Left hindlimb (tissue), 1 donor: Measurements from ENCODE around the gene ANOS1.
"Not testable (repeated sequence)": the region's sequence is repeated elsewhere in the genome, so short reads cannot be mapped to it uniquely, and the experiment has no call there.

Experiments used
- DNase-seq: peaks from one replicate; pipeline ENCODE4 v3.0.0-alpha.2; 2018

The ANOS1 gene, protein sequence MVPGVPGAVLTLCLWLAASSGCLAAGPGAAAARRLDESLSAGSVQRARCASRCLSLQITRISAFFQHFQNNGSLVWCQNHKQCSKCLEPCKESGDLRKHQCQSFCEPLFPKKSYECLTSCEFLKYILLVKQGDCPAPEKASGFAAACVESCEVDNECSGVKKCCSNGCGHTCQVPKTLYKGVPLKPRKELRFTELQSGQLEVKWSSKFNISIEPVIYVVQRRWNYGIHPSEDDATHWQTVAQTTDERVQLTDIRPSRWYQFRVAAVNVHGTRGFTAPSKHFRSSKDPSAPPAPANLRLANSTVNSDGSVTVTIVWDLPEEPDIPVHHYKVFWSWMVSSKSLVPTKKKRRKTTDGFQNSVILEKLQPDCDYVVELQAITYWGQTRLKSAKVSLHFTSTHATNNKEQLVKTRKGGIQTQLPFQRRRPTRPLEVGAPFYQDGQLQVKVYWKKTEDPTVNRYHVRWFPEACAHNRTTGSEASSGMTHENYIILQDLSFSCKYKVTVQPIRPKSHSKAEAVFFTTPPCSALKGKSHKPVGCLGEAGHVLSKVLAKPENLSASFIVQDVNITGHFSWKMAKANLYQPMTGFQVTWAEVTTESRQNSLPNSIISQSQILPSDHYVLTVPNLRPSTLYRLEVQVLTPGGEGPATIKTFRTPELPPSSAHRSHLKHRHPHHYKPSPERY

GRCh38 chrX:8731559-8732395 is at the start of gene ANOS1:
TSS of gene ANOS1 (minus strand) at chrX:8732137. CDS start at chrX:8732036, 101 bp downstream.
- DNase-seq = peak; percentile 80

GRCh38 chrX:8773117-8773516 is 41.2 kb upstream of the ANOS1 start:
- DNase-seq = no peak

DNA sequence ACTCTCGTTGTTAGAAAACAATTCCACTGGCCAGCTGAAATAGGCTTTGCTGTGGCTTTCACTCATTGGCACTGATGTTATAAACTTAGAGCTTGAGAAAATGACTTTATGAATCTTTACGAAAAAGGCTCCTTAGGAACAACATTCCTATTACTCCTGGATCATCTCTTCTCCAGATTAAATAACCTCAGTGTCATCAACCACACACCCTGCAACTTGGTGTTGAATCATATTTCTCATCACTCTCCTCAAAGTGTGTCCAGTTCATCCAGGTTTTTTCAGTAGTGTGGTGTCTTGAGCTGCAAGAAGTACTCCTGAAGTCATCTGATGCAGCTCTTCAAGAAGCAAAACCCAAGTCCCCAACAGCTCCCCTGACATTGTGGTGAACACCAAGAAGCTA is 28.1 kb upstream of the ANOS1 start:
- no peak for DNase-seq

GRCh38 chrX:8758706-8759105 is 26.8 kb upstream of the ANOS1 start:
- DNase-seq = not testable (repeated sequence)

DNA sequence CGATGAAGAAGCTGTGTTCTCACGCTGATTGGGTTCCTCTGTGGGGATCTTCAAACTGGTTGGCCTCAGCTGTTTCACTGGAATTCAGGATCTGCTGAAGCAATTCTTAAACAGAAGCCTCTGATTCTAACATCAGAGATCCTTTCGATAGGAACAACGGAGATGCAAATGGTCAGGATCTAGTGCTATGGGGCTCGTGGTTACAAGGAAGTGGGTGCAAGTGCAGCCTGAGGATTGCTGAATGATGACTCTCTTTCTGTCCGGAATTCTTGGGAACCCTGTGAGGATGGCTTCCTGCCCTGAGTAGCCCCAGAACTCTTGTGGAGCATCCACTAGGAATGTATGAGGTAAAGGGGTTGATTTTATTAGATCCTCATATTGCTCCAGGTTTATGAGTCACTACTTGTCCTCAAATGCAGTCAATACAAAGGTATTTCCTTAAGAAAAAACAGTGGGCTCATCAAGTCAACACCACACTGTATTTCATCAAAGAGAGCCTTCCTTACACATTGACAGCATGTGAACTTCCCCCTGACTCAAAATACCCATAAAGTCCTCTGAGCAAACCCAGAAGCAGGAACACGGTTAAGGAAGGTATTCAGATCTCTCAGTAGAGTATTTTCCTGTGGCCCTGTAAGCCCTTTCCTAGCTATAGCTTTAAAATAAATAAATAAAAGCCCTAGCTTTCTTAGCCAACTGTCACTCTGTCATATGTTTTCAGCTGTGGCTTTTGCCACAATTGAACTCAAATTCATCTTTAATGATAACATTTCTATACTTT is 25.9 kb upstream of the ANOS1 start:
- DNase-seq = not testable (repeated sequence)

GRCh38 chrX:8755813-8756212 is 23.9 kb upstream of the ANOS1 start:
- DNase-seq = no peak

DNA sequence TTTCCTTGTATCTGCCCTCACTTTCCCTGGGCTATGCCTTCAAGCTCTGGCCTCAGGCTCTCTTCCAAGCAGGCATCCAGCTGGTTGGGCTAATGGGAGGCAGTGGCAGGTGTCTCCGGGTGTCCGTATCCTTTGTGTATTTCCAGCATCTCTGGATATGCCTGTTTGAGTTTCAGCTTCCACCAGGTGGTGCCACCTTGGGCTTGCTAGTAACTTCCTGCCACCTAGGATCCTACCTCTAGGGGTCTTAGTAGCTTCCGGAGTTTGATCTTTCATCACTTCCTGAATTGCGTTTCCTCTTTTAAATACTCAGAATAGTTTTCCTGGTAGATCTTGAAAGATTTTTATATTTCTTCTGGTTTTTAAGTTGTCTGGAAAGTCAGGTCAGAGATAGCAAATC is 23.2 kb upstream of the ANOS1 start:
- no peak for DNase-seq

DNA sequence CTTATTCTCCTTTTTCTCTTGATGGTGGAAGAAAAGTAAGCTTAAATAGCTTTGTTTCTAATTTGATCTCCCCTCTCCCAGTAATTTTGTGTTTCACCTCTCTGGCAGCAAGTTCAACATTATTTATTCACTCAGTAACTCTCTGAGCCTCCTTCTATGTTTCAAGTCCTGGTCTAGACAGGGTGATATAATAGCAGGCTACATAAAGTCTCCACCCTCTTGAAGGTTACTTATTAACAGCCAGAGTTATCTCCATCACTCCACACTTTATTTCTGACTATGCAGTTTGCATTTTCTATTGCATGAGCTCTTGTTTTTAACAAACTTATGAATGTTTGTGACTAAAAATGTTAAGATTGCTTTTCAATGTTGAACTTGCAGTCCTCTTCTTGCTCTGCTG is 17.8 kb upstream of the ANOS1 start:
- DNase-seq = no peak

DNA sequence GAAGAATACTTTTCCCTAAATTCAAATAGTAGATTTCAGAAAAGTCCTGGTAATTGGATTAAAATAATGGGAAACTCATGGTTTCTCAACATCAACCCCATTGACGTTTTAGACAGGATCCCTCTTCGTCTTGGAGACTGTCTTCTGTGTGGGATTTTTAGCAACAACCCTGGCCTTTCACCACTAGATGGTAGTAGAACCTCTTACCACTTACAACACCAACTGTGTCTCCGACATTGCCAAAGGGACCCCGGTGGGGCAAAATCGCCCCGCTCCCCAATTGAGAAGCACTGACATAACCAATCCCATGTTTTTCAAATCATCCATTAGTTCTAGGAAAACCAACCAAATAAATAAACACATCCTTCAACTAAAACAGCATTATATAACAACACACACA is 16.9 kb upstream of the ANOS1 start:
- DNase-seq = no peak

DNA sequence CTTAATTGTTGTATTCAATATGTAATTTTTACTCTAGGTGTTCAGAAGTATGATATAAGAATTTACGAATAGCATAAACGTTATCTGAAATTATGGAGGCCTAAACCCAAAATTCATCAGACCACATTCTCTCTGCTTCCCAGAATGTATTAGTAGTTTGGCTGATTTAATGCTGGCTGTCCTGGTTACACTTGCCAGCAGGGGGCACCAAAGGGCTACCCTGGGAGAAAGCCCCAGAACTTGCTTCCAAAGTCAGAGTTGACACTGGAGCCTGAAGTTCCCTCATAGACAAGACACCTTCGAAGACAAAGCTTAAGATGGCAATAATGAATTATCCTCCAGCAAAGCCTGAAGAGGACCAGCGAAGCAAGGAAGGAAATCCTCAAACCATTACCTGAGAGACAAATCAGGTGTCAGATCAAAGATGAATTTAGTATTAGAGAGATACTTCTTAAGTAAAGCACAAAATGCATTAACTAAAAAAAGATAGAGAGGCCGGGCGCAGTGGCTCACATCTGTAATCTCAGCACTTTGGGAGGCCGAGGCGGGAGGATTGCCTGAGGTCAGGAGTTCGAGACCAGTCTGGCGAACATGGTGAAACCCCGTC is 11.3 kb upstream of the ANOS1 start:
- DNase-seq = no peak

GRCh38 chrX:8741981-8742380 is 10.0 kb upstream of the ANOS1 start:
- no peak for DNase-seq

DNA sequence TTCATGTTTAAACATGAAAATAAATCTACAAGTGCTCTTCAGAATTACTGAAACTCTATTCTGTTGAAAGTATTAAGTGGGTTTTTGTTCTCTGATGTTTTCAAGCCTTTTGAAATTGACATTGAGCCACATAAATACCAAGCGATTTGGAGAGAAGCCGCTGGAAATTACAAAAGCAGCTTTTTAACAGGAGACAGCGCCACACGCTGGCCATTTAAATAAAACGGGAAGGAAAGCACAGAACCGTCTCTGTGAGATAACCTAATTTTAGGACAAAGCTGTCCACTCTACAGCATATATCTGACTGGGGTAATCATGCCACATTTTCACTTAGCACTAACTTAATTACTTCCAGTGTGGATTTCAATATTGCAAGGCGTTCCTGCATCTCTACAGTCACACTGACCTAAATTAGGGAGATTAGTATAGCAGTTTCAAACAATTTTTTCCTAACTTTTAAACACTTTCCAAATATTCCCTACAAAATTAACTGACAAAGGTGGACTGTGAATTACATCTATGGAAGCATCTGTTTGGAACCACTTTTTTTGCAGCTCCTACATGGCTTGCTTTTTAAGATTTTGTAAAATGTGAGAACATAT is 6.8 kb upstream of the ANOS1 start:
- peak; percentile 38 for DNase-seq

DNA sequence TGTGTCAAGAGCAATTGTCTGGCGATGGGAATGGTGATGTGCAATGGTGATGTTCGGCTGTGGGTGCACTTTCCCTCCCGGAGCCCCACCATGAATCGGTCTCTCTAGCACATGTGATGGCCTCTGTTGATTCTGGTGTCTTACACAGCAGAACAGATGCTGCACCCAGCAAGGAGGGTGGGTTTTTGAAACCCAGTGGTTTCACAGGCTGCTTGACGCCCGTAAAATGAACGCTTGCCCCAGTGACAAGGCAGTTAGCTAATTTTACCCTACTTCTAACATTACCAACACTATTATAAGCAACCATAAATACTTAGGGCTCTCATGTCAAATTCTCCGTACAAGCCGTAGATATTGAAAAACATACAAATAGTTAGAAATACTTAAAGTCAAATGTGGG is 5.9 kb upstream of the ANOS1 start:
- DNase-seq = no peak

DNA sequence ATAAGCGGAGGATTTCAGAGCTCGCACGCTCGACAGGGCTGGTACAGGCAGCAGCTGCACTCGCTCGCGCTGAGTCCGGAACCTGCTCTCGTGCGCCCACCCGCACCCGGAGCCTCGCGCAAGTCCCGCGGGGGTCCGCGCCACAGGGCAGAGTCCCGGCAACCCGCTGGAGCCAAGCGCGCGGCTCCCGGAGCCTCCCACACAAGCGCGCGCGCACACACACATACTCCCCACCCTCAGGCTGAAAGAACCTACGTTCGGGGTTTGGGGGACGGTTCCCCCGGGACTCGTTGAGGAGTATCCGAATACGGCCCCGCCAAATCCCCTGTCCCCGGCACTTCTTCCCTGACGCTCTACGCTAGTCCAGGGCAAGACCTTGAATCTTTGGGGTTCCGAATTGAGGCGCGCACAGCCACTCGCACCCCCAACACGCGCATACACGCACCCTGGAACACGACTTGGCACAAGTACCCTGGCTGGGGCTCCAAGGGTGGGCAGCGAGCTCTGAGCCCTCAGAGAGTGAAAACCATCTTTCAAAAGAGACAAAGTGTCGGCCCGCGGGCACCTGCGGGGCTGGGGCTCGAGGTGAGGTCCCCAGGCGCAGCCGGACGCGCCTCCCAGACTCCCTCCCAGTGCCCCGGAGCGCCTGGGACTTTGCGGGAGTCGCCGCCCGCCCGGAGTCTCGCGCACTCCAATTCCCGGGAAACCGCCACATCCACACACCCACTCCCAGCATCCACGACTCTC is 952 bp downstream of the ANOS1 start:
- no peak for DNase-seq

DNA sequence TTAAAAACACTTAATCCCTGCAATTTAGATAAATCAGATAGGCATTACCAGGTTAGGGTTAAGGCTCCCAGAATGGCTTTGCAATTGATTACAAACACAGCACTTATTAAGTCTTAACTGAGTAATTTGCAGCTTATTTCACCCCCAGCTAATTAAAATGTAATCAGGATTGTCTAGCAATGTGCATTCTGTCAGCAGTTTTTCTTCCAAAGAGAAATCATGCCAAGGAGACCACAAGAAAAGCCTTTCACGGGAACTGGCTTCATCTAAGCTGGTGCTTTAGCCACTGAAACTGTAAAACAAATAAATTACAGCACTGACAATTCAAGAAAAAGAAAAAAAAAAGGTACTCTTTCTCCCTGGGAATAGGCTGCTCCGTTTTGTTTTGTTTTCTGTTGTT is 2.1 kb downstream of the ANOS1 start:
- DNase-seq = no peak

DNA sequence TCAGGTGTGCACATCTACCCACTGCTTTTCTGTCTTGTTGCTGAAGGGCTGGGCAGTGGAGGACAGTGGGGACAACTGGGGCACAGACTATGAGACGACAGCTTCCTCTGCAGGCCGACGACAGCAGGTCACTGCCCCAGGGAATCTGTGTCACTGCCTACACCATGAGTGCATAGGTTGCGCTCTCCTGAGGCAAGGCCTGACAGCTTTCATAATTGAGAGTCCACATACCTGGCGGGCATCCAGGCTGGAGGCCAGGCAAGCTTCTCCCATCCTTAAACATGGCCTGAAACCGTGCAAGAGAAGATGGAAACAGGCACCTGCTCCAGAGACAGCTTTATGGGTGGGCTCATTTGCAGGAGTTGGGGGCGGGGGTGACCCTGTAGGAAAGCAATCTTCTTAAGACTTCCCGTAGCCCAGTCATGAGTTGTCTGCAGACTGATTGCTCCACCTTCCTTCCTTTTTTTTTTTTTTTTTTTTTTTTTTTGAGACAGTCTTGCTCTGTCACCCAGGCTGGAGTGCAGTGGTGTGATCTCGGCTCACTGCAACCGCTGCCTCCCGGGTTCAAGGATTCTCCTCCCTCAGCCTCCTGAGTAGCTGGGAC is 2.9 kb downstream of the ANOS1 start:
- no peak for DNase-seq

- no peak for DNase-seq
Observed at GRCh38 chrX:8726031-8726652, 5.8 kb downstream of the ANOS1 start.

GRCh38 chrX:8724300-8724699 is 7.6 kb downstream of the ANOS1 start:
- no peak for DNase-seq

DNA sequence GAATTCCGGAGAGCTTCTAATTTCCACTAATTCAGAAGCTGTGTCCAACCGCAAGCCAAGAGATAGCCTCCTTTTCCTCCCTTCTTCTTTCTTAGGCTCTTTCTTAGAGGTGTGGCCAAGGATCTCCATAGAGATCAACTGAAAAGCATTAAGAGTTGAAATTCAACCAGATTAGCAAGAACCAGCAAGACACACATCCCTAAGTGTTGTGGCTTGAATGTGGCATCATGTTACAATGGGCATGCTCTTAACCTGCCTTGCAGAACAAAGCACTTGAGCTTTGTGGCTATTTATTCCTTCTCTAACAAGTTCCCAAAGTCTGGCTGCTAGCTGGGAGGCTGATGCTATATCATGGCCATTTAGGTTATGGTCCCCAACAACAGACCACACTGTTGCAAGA is 10.4 kb downstream of the ANOS1 start:
- DNase-seq = no peak

- no peak for DNase-seq
Observed at GRCh38 chrX:8720136-8720535, 11.8 kb downstream of the ANOS1 start.
